ENCODE measurements around the gene APOBEC3G. TPM values are rescaled to one million over a fixed set of nuclear protein-coding genes. Genes with fewer than 3 reads are reported as not detected.
"Not testable (repeated sequence)": the region's sequence is repeated elsewhere in the genome, so short reads cannot be mapped to it uniquely, and the experiment has no call there.

APOBEC3G gene
- total RNA-seq, 1 experiment from 2014 or later = 9.5 TPM

- no peaks in the 10 kb centered on the region for H3K9me3 ChIP-seq (ENCODE audit: insufficient read depth, low read depth)
- no peak overlapping the region for H2AFZ ChIP-seq
- no peaks in the 10 kb centered on the region for H3K27me3 ChIP-seq (ENCODE audit: insufficient read depth, low read depth)
- no peak for TF ChIP-seq EZH2 (IDR thresholded peaks at IDR 0.05; ENCODE audit: low read depth)
- no peak for TF ChIP-seq CTCF (conservative IDR thresholded peaks at IDR 0.05)
- H3K4me3 ChIP-seq = no peak overlapping the region
- intact Hi-C loops (cut with micrococcal nuclease; ENCODE audit: unreplicated experiment) = no loop called here
- no peak overlapping the region for H3K27ac ChIP-seq
- H3K79me2 ChIP-seq (ENCODE audit: low read depth) = no peaks in the 10 kb centered on the region
- no peaks in the 10 kb centered on the region for H4K20me1 ChIP-seq (ENCODE audit: insufficient read depth)
- no peaks in the 10 kb centered on the region for H3K9me2 ChIP-seq (ENCODE audit: insufficient read depth)
- H3K4me2 ChIP-seq = no peak overlapping the region
- CTCF ChIA-PET = interaction anchor here (0.7 kb wide), 1 partner anchor 11 kb away, joined by 5 read pairs; no protein-coding TSS in a partner anchor
- POLR2A ChIA-PET (ENCODE audit: unreplicated experiment) = no interaction called here
- no TSS peak for BruUV-seq (replicated peaks)
- no peaks in the 10 kb centered on the region for H3F3A ChIP-seq (ENCODE audit: insufficient read depth, low read depth)
- H3K4me1 ChIP-seq (replicated peaks; ENCODE audit: insufficient read depth) = peaks cover 11% of the 10 kb centered on the region
- H3K36me3 ChIP-seq (ENCODE audit: low read depth) = no peaks in the 10 kb centered on the region
- DNase-seq = no peak
Observed at GRCh38 chr22:39078329-39078728, 1.3 kb downstream of the APOBEC3G start.

GRCh38 chr22:39079054-39079637, 2.1 kb downstream of the APOBEC3G start:
- H3K4me2 ChIP-seq; POLR2A ChIA-PET (ENCODE audit: unreplicated experiment); H3K27me3 ChIP-seq (ENCODE audit: insufficient read depth, low read depth); H3F3A ChIP-seq (ENCODE audit: insufficient read depth, low read depth); H3K36me3 ChIP-seq (ENCODE audit: low read depth); H3K27ac ChIP-seq; BruUV-seq (replicated peaks); DNase-seq; H3K79me2 ChIP-seq (ENCODE audit: low read depth); intact Hi-C loops (cut with micrococcal nuclease; ENCODE audit: unreplicated experiment); H2AFZ ChIP-seq; H3K9me2 ChIP-seq (ENCODE audit: insufficient read depth); H3K9me3 ChIP-seq (ENCODE audit: insufficient read depth, low read depth); H4K20me1 ChIP-seq (ENCODE audit: insufficient read depth); H3K4me3 ChIP-seq: not testable (repeated sequence)
- peaks cover 13% of the 10 kb centered on the region for H3K4me1 ChIP-seq (replicated peaks; ENCODE audit: insufficient read depth)
- CTCF ChIA-PET = interaction anchor here (0.6 to 0.7 kb wide), 2 partner anchors 15 to 47 kb away, joined by 3 read pairs; no protein-coding TSS in a partner anchor

GRCh38 chr22:39080052-39080762, 3.1 kb downstream of the APOBEC3G start:
- DNase-seq = no peak
- Histone ChIP-seq H3K4me1 (replicated peaks; ENCODE audit: insufficient read depth) (peaks cover 13% of the 10 kb centered on the region), H3K9me2 (ENCODE audit: insufficient read depth) (no peaks in the 10 kb centered on the region), H3F3A (ENCODE audit: insufficient read depth, low read depth) (no peaks in the 10 kb centered on the region), H4K20me1 (ENCODE audit: insufficient read depth) (no peaks in the 10 kb centered on the region), H3K9me3 (ENCODE audit: insufficient read depth, low read depth) (no peaks in the 10 kb centered on the region), H3K27me3 (ENCODE audit: insufficient read depth, low read depth) (no peaks in the 10 kb centered on the region), H3K36me3 (ENCODE audit: low read depth) (no peaks in the 10 kb centered on the region), H2AFZ (no peak overlapping the region), H3K4me2 (no peak overlapping the region), H3K79me2 (ENCODE audit: low read depth) (no peaks in the 10 kb centered on the region), H3K4me3 (no peak overlapping the region), H3K27ac (no peak overlapping the region)
- intact Hi-C loops (cut with micrococcal nuclease; ENCODE audit: unreplicated experiment) = no loop called here
- TF ChIP-seq EZH2 (IDR thresholded peaks at IDR 0.05; ENCODE audit: low read depth) = no peak
- no peak for TF ChIP-seq CTCF (conservative IDR thresholded peaks at IDR 0.05)
- CTCF ChIA-PET = interaction anchor here (0.6 kb wide), 2 partner anchors 46 to 49 kb away, joined by 3 read pairs; no protein-coding TSS in a partner anchor
- POLR2A ChIA-PET (ENCODE audit: unreplicated experiment) = interaction anchor here (0.6 kb wide), 1 partner anchor 175 kb away, joined by 5 read pairs; no protein-coding TSS in a partner anchor
- BruUV-seq (replicated peaks) = no TSS peak
